H1 (cell line): ENCODE measurements around the gene SPANXN5. TPM values are rescaled to one million over a fixed set of nuclear protein-coding genes. Genes with fewer than 3 reads are reported as not detected.

Experiments
- polyA plus RNA-seq, 7 experiments: library from polyadenylated mRNA; depleted of rRNA in 3 of 7; stranded (reverse) in 5 of 7; unstranded in 2 of 7; fragments of >200 nt in 5 of 7; fragments of 200-250 nt in 2 of 7; gene quantifications; 1 replicate in 5 of 7; 2 replicates in 1 of 7; 4 replicates in 1 of 7; pipeline versions ENCODE4 v1.2.1 to v1.2.3, GENCODE V29; 2011 to 2013; ENCODE audit warnings: missing spikeins in 2 of 7, mixed read lengths in 2 of 7
- small RNA-seq: library from polyadenylated mRNA; stranded (forward); fragments of <200 nt; extraction: miRNeasy Mini kit (QIAGEN cat#:217004); gene quantifications from one replicate; pipeline ENCODE3, GENCODE V24; 2013; ENCODE audit not compliant: insufficient read depth
- total RNA-seq: library from RNA; stranded (reverse); fragmentation: NEBNext Ultra II Directional; extraction: Animal tissue kit (Norgen Biotek cat#: 25700); gene quantifications from 2 replicates; pipeline ENCODE4 v1.2.1, GENCODE V29; 2021

Gene SPANXN5
- total and polyA plus RNA-seq, 2 of the 8 experiments (the other 6 are each of a cell fraction or from before 2014, with no cell fraction given), result not detected

Small RNA genes lying within 50 kb of the gene (small RNA-seq; reads per million reads assigned to genes)
- not detected for gene AC244505.6
- gene AC244505.7, result not detected

Other genes with a start within 250 kb of the SPANXN5 start
- gene SSX7, start 142.5 kb downstream of the SPANXN5 start, total RNA-seq, result not detected in 2 replicates
- not detected in 2 replicates for gene SSX7, start 142.5 kb downstream of the SPANXN5 start, polyA plus RNA-seq (2011; rRNA removed)
- gene SSX2, start 90.2 kb downstream of the SPANXN5 start, total RNA-seq, result not detected in 2 replicates
- not detected in 2 replicates for gene SSX2, start 90.2 kb downstream of the SPANXN5 start, polyA plus RNA-seq (2011; rRNA removed)
- gene SSX2B, start 46.2 kb downstream of the SPANXN5 start, total RNA-seq, result not detected in 2 replicates
- not detected in 2 replicates for gene SSX2B, start 46.2 kb downstream of the SPANXN5 start, polyA plus RNA-seq (2011; rRNA removed)
- gene XAGE5, start 13.9 kb upstream of the SPANXN5 start, total RNA-seq, result not detected in 2 replicates
- gene XAGE5, start 13.9 kb upstream of the SPANXN5 start, polyA plus RNA-seq (2011; rRNA removed), result not detected in 2 replicates
- gene XAGE3, start 70.7 kb upstream of the SPANXN5 start, total RNA-seq, result not detected in 2 replicates
- not detected in 2 replicates for gene XAGE3, start 70.7 kb upstream of the SPANXN5 start, polyA plus RNA-seq (2011; rRNA removed)
- gene FAM156B, start 99.9 kb upstream of the SPANXN5 start, total RNA-seq, result 9.1 and 10.7 TPM in 2 replicates
- 31.3 and 36.2 TPM in 2 replicates for gene FAM156B, start 99.9 kb upstream of the SPANXN5 start, polyA plus RNA-seq (2011; rRNA removed)
- gene FAM156A, start 161.1 kb upstream of the SPANXN5 start, total RNA-seq, result 11.0 and 13.6 TPM in 2 replicates
- 11.7 and 16.0 TPM in 2 replicates for gene FAM156A, start 161.1 kb upstream of the SPANXN5 start, polyA plus RNA-seq (2011; rRNA removed)